PC-9 (cell line): ENCODE measurements around the gene EXOG. TPM values are rescaled to one million over a fixed set of nuclear protein-coding genes. Genes with fewer than 3 reads are reported as not detected.

Experiments
- BruUV-seq: library from RNA; stranded (reverse); fragments of 400-500 nt; replicated peaks from 2 replicates; lab custom pipeline; 2021; lab: Mats Ljungman, UMichigan
- CTCF ChIA-PET: fragments of 300-600 bp; sonication (Branson Sonifier 250); formaldehyde crosslinking; loops from one replicate; lab custom pipeline; 2022; ENCODE audit warnings: antibody characterized with exemption; lab: Charles Lee
- POLR2A ChIA-PET: fragments of 300-600 bp; sonication (Branson Sonifier 250); formaldehyde crosslinking; loops from one replicate; lab custom pipeline; 2022; ENCODE audit warnings: antibody characterized with exemption; ENCODE audit not compliant: unreplicated experiment; lab: Charles Lee
- DNase-seq, 2 experiments: peaks; one replicate each; pipeline versions ENCODE4 v3.0.0 to v3.0.0-alpha.2; 2015 to 2022; ENCODE audit warnings: mixed read lengths in 1 of 2
- H2AFZ ChIP-seq: fragments of 200-600 bp; sonication (generic); 2 replicates; pipeline ENCODE4 v1.8.1; 2017; ENCODE audit warnings: antibody characterized with exemption
- H3F3A ChIP-seq: fragments of 200-600 bp; sonication (generic); 2 replicates; pipeline ENCODE4 v1.8.1; 2017; ENCODE audit warnings: antibody characterized with exemption, mild to moderate bottlenecking, low read depth; ENCODE audit not compliant: insufficient read depth
- H3K27ac ChIP-seq: fragments of 200-600 bp; sonication (generic); 2 replicates; pipeline ENCODE4 v1.6.1; 2016; ENCODE audit warnings: mixed run types
- H3K27me3 ChIP-seq: fragments of 200-600 bp; sonication (generic); 2 replicates; pipeline ENCODE4 v1.6.1; 2016; ENCODE audit warnings: low read depth, mixed run types; ENCODE audit not compliant: insufficient read depth
- H3K36me3 ChIP-seq: fragments of 200-600 bp; sonication (generic); 2 replicates; pipeline ENCODE4 v1.6.1; 2016; ENCODE audit warnings: low read depth, mixed run types
- H3K4me1 ChIP-seq: fragments of 200-600 bp; sonication (generic); replicated peaks from 2 replicates; pipeline ENCODE4 v1.6.1; 2016; ENCODE audit warnings: mixed run types; ENCODE audit not compliant: insufficient read depth
- H3K4me2 ChIP-seq: fragments of 200-600 bp; sonication (generic); 2 replicates; pipeline ENCODE4 v1.6.1; 2017; ENCODE audit warnings: mixed run types
- H3K4me3 ChIP-seq: fragments of 200-600 bp; sonication (generic); 2 replicates; pipeline ENCODE4 v1.6.1; 2016; ENCODE audit warnings: mixed run types
- H3K79me2 ChIP-seq: fragments of 200-600 bp; sonication (generic); 2 replicates; pipeline ENCODE4 v1.6.1; 2017; ENCODE audit warnings: low read depth, mixed run types
- H3K9me2 ChIP-seq: fragments of 200-600 bp; sonication (generic); 2 replicates; pipeline ENCODE4 v1.8.1; 2017; ENCODE audit warnings: mild to moderate bottlenecking; ENCODE audit not compliant: insufficient read depth
- H3K9me3 ChIP-seq: fragments of 200-600 bp; sonication (generic); 2 replicates; pipeline ENCODE4 v1.8.1; 2016; ENCODE audit warnings: low read depth; ENCODE audit not compliant: insufficient read depth
- H4K20me1 ChIP-seq: fragments of 200-600 bp; sonication (generic); 2 replicates; pipeline ENCODE4 v1.8.1; 2017; ENCODE audit not compliant: insufficient read depth
- EZH2 ChIP-seq: fragments of 200-600 bp; sonication (generic); IDR thresholded peaks from 2 replicates; pipeline ENCODE4 v1.8.0; 2017; ENCODE audit warnings: antibody characterized with exemption, low read depth
- intact Hi-C: fragments of 100-400 bp; cut with micrococcal nuclease; formaldehyde crosslinking; loops from one replicate; pipeline ENCODE4 v1.10.0; 2022; ENCODE audit not compliant: unreplicated experiment
- total RNA-seq: library from RNA; stranded (reverse); gene quantifications from 2 replicates; pipeline ENCODE4 v1.2.3, GENCODE V29; 2021
- TF ChIP-seq, protein P1 (sequence below): fragments of 200-600 bp; sonication (generic); conservative IDR thresholded peaks from 2 replicates; pipeline ENCODE4 v1.6.1; 2017; ENCODE audit warnings: mixed run types, antibody characterized with exemption, mild to moderate bottlenecking, moderate library complexity

The EXOG gene
- total RNA-seq, 1 experiment from 2014 or later, result 7.5 TPM

DNA sequence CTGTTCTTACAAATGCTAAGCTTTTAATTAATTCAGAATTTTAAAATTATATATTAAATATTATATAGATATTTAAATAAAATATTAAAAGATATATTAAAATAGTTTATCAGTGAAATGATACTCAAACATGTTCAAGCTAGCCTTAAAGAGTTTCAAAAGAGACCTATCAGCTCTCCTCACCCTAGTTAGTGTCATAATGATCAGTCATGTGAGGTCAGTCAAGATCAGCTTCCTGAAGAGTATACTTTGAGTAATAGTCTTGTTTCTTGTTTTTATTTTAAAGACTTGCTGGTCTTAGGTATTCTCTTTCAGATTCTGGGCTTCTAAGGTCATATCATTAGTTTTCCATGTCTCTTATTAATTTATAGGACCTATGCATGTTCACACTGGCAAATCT, 14.5 kb downstream of the EXOG start:
- DNase-seq, result no peak
- ChIA-PET POLR2A (no interaction called here), CTCF (no interaction called here)
- no peaks in the 10 kb centered on the region for H3F3A ChIP-seq
- no peaks in the 10 kb centered on the region for H3K9me3 ChIP-seq
- BruUV-seq, result no TSS peak
- H3K4me2 ChIP-seq, result no peak overlapping the region
- no peak overlapping the region for H2AFZ ChIP-seq
- H3K79me2 ChIP-seq, result no peaks in the 10 kb centered on the region
- intact Hi-C loops, result no loop called here
- no peak overlapping the region for H3K4me3 ChIP-seq
- no peaks in the 10 kb centered on the region for H3K9me2 ChIP-seq
- TF ChIP-seq, protein P1, sequence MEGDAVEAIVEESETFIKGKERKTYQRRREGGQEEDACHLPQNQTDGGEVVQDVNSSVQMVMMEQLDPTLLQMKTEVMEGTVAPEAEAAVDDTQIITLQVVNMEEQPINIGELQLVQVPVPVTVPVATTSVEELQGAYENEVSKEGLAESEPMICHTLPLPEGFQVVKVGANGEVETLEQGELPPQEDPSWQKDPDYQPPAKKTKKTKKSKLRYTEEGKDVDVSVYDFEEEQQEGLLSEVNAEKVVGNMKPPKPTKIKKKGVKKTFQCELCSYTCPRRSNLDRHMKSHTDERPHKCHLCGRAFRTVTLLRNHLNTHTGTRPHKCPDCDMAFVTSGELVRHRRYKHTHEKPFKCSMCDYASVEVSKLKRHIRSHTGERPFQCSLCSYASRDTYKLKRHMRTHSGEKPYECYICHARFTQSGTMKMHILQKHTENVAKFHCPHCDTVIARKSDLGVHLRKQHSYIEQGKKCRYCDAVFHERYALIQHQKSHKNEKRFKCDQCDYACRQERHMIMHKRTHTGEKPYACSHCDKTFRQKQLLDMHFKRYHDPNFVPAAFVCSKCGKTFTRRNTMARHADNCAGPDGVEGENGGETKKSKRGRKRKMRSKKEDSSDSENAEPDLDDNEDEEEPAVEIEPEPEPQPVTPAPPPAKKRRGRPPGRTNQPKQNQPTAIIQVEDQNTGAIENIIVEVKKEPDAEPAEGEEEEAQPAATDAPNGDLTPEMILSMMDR, result no peak
- no peak for TF ChIP-seq EZH2
- no peak overlapping the region for H3K27ac ChIP-seq
- H3K36me3 ChIP-seq, result peaks cover 8% of the 10 kb centered on the region; the same call in 1 of the 2 replicates
- no peaks in the 10 kb centered on the region for H3K4me1 ChIP-seq
- no peaks in the 10 kb centered on the region for H3K27me3 ChIP-seq
- no peaks in the 10 kb centered on the region for H4K20me1 ChIP-seq

DNA sequence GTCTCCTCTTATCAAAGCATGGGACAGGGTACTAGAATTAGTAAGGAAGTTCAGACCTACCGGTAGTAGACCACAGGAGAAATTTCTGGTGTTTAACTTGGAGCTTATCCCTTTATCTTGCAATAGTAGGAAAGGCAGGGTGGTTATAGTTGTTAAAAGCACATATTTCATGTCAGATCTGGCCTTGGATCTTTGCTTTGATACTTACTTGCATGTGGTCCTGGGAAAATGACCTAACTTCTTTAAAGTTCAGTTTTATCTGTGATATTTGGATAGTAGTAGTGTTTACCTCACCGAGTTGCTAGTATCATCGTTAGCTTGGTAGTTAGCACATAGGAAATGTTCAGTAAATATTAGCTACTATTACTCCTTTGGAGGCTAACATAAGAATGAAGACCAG, 15.4 kb downstream of the EXOG start:
- H3K4me3 ChIP-seq, result no peak overlapping the region
- H3K9me3 ChIP-seq, result no peaks in the 10 kb centered on the region
- H3K4me1 ChIP-seq, result no peaks in the 10 kb centered on the region
- no peaks in the 10 kb centered on the region for H3K9me2 ChIP-seq
- no peaks in the 10 kb centered on the region for H3K27me3 ChIP-seq
- H3K36me3 ChIP-seq, result peaks cover 7% of the 10 kb centered on the region; the same call in 1 of the 2 replicates
- TF ChIP-seq, protein P1, result no peak
- no peak for TF ChIP-seq EZH2
- no peak for DNase-seq
- ChIA-PET POLR2A (no interaction called here), CTCF (no interaction called here)
- no peak overlapping the region for H2AFZ ChIP-seq
- no peaks in the 10 kb centered on the region for H3F3A ChIP-seq
- H3K4me2 ChIP-seq, result no peak overlapping the region
- H4K20me1 ChIP-seq, result no peaks in the 10 kb centered on the region; the same call in 1 of the 2 replicates
- no TSS peak for BruUV-seq
- H3K79me2 ChIP-seq, result no peaks in the 10 kb centered on the region
- no peak overlapping the region for H3K27ac ChIP-seq
- intact Hi-C loops, result no loop called here

DNA sequence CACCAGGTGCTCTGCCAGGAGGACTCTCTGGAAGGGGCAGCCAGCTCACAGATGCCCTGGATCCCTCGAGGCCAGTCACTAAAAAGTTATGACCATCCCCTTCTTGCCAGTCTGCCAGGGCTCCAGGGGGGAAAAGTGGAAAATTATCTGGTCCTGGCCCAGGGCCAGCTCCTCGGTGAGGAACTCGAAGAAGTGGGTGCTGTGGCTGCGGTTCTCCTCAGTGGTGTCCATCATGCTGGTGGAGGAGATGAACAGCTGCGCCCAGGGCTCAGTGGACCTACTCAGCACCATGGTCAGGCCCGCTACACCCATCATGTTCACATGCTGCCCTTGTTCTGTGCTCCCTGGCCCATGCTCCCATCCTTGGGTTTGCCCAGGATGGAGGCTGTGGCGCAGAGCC, 19.2 kb downstream of the EXOG start:
- ChIA-PET CTCF (no interaction called here), POLR2A (no interaction called here)
- Histone ChIP-seq H3K4me1 (no peaks in the 10 kb centered on the region), H3K36me3 (peaks cover 5% of the 10 kb centered on the region; the same call in 1 of the 2 replicates), H3K79me2 (no peaks in the 10 kb centered on the region), H3K27me3 (no peaks in the 10 kb centered on the region), H3K4me3 (no peak overlapping the region), H3K4me2 (no peak overlapping the region), H3F3A (no peaks in the 10 kb centered on the region), H3K27ac (no peak overlapping the region), H2AFZ (no peak overlapping the region), H4K20me1 (no peaks in the 10 kb centered on the region; the same call in 1 of the 2 replicates), H3K9me3 (no peaks in the 10 kb centered on the region), H3K9me2 (no peaks in the 10 kb centered on the region)
- TF ChIP-seq, protein P1, result no peak
- no peak for TF ChIP-seq EZH2
- no peak for DNase-seq
- no TSS peak for BruUV-seq
- intact Hi-C loops, result no loop called here
